Femur (tissue), 1 donor: ENCODE results near the gene STAT3.
"Not testable (repeated sequence)": the region's sequence is repeated elsewhere in the genome, so short reads cannot be mapped to it uniquely, and the experiment has no call there.

Experiments used
- DNase-seq: peaks from one replicate; pipeline ENCODE4 v3.0.0-alpha.2; 2017

The STAT3 gene

DNA sequence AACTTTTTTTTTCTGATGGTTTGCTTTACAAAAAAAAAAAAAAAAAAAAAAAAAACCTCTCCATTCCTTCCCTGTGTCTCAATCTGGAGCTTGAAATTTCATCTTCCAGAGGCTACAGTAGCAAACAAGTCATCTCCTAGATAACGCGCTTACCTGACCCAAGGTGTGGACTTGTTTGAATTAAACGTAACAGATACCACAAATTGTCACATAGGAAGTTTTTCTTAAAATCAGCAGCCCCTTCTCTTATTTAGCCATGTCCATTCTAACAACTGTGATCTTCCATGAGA lies 114.0 kb downstream of the STAT3 start:
- DNase-seq = no peak

- no peak for DNase-seq
Measured at GRCh38 chr17:42273474-42274252, 114.6 kb downstream of the STAT3 start.

DNA sequence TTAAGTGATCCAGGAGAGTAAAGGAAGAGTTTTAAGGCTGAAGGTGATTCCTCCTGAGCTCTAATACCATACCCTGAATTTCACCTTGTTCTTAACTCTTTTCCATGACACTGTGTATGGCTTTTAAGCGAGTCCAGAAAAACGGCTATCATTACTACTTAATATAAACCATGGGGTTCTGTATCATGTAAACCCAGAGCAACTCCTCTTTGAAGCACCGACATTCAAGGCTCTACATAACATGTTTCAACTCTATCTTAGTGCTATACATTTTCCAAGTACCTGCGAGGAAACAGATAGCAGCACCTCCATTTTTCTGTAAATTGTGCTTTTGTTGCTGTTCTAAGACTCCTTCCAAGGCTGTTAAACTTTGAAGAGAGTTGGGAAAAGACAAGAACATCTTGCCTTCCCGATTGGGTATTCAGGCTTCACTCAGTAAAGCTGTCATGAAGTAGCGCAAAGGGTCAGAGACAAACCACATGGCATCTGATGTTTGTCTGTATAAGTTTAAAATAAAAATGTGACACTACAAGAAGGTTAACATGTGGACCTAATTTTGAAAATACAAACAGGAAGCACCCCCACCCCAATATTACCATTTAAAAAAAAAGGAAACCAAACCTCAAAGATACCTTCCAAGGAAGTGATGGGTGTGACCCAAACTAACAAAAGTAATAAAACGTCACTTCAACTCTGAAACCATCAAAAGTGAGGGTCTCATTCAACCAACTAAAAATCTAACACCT lies 115.9 kb downstream of the STAT3 start:
- DNase-seq = no peak

- DNase-seq = no peak
Measured at GRCh38 chr17:42271779-42272035, 116.5 kb downstream of the STAT3 start.

DNA sequence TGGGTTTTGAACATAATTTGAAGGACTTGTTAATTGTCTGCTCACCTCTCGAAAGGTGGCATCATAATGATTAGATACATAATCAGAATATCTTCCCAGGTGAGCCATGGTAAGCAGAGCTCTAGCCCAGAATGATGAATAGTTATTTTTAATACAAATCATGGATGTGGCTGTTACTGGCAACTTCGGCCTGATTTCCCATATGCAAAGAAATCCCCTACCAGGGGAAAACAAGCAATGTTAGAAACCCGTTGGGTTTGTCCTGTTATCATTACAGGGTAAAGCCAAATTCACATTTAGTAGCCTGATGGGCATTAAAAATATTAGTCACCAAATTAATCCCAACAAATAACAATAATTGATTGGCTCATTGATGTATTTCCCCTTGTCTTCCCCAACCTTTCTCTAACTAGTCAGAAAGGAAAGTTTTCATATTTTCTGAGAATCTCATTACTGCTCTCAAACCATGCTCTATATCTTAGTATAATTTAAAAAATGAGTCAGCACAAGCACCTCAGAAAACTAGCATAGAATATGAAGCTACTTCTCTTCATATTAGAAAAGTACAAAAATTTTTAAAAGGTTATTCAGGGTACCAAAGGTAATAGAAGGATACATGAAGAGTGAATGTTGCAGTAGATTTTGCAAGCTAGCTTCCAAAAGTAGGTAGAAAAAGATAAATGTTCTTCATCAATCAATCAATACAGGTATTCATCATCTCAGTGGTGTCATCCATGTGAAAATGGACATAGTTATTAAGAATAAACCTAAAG lies 117.0 kb downstream of the STAT3 start:
- no peak for DNase-seq

- no peak for DNase-seq
Measured at GRCh38 chr17:42270596-42270995, 117.6 kb downstream of the STAT3 start.

- no peak for DNase-seq
Measured at GRCh38 chr17:42270170-42270535, 118.1 kb downstream of the STAT3 start.

GRCh38 chr17:42268236-42268635 lies 120.0 kb downstream of the STAT3 start:
- DNase-seq = no peak

- no peak for DNase-seq
Measured at GRCh38 chr17:42266918-42267766, 121.1 kb downstream of the STAT3 start.

DNA sequence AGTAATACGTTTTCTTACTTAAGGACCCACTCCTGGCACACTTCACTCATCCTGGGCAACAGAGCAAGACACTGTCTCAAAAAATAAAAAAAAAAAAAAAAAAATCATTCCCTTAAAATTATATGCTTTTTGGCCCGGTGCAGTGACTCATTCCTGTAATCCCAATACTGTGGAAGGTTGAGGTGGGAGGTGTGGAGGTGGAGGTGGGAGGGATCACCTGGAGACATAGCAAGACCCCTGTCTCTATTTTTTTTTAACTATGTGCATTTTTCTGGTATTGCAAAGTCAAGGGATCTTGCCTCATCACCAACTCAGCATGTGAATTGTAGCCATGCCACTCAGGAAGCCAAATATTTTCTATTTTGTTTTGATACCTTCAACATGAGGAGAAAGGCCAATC lies 121.8 kb downstream of the STAT3 start:
- no peak for DNase-seq

DNA sequence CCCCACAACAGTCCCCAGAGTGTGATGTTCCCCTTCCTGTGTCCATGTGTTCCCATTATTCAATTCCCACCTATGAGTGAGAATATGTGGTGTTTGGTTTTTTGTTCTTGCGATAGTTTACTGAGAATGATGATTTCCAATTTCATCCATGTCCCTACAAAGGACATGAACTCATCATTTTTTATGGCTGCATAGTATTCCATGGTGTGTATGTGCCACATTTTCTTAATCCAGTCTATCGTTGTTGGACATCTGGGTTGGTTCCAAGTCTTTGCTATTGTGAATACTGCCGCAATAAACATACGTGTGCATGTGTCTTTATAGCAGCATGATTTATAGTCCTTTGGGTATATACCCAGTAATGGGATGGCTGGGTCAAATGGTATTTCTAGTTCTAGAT lies 123.9 kb downstream of the STAT3 start:
- not testable (repeated sequence) for DNase-seq
